Osteoblast (primary cell): ENCODE measurements around the gene MTTP. TPM values are rescaled to one million over a fixed set of nuclear protein-coding genes. Genes with fewer than 3 reads are reported as not detected.

Source experiments
- DNase-seq: peaks from one replicate; pipeline ENCODE4 v3.0.0; 2011; ENCODE audit warnings: low spot score, mixed read lengths; ENCODE audit not compliant: insufficient read length; ENCODE audit errors: missing footprints
- H2AFZ ChIP-seq: 2 replicates; pipeline ENCODE4 v1.6.0; 2011; ENCODE audit warnings: mild to moderate bottlenecking, low read length
- H3K27ac ChIP-seq: 2 replicates; pipeline ENCODE4 v1.5.1; 2011; ENCODE audit warnings: mild to moderate bottlenecking, low read depth, low read length, moderate library complexity
- H3K27me3 ChIP-seq: 2 replicates; pipeline ENCODE4 v1.6.0; 2012; ENCODE audit warnings: mild to moderate bottlenecking, control low read depth, inconsistent platforms, low read length, moderate library complexity; ENCODE audit not compliant: insufficient read depth
- H3K36me3 ChIP-seq: 2 replicates; pipeline ENCODE4 v1.5.1; 2011; ENCODE audit warnings: mild to moderate bottlenecking, low read length, control low read depth, moderate library complexity; ENCODE audit not compliant: insufficient read depth
- H3K4me1 ChIP-seq: 2 replicates; pipeline ENCODE4 v1.5.1; 2011; ENCODE audit warnings: mild to moderate bottlenecking, low read length, control low read depth, moderate library complexity; ENCODE audit not compliant: insufficient read depth
- H3K4me2 ChIP-seq: 2 replicates; pipeline ENCODE4 v1.6.0; 2011; ENCODE audit warnings: mild to moderate bottlenecking, low read length; ENCODE audit not compliant: insufficient read depth
- H3K4me3 ChIP-seq: fragments of 200-600 bp; sonication (generic); 3 replicates; pipeline ENCODE4 v1.5.1; 2012; ENCODE audit warnings: mild to moderate bottlenecking, low read length, inconsistent platforms; ENCODE audit not compliant: insufficient read depth
- H3K79me2 ChIP-seq: 2 replicates; pipeline ENCODE4 v1.6.0; 2012; ENCODE audit warnings: mild to moderate bottlenecking, low read length, control low read depth, inconsistent platforms; ENCODE audit not compliant: insufficient read depth
- H3K9me3 ChIP-seq: 2 replicates; pipeline ENCODE4 v1.5.1; 2011; ENCODE audit warnings: low read depth, low read length, control low read depth
- H4K20me1 ChIP-seq: 2 replicates; pipeline ENCODE4 v1.6.0; 2012; ENCODE audit warnings: mild to moderate bottlenecking, low read length, control low read depth; ENCODE audit not compliant: insufficient read depth
- total RNA-seq: library from RNA; depleted of rRNA; stranded (reverse); fragments of >200 nt; gene quantifications from 2 replicates; pipeline ENCODE4 v1.2.3, GENCODE V29; 2012
- TF ChIP-seq, protein P1 (sequence below): IDR thresholded peaks from 2 replicates; pipeline ENCODE4 v1.5.1; 2011; ENCODE audit warnings: mild to moderate bottlenecking, low read depth, low read length, moderate library complexity; ENCODE audit errors: extremely low read depth

Gene MTTP
- total RNA-seq, 1 donor: not detected

DNA sequence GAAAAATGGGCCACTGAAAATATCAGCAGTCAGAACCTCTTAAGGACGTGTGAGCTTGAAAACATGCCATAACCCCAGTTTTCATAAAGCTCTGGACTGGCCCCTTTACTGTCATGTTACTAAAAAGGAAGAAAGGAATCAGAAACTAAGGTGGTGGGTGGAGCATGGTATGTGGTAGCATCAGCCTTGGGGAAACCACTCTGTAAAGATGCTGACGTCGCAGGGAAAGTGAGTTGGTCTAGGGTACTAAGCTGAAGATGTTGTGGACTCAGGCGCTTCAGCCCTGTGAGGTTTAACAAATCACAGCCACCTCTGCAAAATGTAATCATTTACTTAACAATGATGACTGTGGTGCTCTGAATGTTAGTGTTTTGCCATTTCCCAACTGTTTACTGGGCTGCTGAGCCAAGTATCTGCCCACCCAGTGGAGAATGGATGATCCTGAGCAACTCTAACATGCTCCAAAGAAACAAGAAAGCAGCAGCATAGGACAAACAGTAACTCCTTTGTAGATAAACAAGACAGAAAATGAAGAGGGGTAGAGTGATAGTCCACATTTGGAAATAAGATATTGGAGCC lies 49.6 kb downstream of the MTTP start:
- Histone ChIP-seq H3K4me2 (no peak overlapping the region), H2AFZ (no peak overlapping the region)

DNA sequence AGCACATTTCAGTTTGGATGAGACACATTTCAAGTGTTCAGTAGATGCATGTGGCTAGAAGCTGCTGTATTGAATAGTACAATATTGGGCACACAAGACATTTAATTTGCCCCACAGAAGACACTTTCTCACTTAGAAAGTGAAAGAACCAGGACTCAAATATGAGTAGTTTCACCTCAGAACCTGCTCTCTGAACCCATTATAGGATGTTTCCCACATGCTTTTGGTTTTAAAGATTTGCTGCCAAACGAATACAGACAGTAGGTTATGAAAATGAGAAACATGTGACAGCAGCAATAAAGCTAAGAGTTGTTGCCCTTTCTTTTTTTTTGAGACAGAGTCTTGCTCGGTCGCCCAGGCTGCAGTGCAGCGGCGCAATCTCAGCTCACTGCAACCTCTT lies 50.7 kb downstream of the MTTP start:
- no peak overlapping the region for H3K4me3 ChIP-seq
- no peaks in the 10 kb centered on the region for H3K27me3 ChIP-seq
- no peak overlapping the region for H3K27ac ChIP-seq
- TF ChIP-seq, protein P1, sequence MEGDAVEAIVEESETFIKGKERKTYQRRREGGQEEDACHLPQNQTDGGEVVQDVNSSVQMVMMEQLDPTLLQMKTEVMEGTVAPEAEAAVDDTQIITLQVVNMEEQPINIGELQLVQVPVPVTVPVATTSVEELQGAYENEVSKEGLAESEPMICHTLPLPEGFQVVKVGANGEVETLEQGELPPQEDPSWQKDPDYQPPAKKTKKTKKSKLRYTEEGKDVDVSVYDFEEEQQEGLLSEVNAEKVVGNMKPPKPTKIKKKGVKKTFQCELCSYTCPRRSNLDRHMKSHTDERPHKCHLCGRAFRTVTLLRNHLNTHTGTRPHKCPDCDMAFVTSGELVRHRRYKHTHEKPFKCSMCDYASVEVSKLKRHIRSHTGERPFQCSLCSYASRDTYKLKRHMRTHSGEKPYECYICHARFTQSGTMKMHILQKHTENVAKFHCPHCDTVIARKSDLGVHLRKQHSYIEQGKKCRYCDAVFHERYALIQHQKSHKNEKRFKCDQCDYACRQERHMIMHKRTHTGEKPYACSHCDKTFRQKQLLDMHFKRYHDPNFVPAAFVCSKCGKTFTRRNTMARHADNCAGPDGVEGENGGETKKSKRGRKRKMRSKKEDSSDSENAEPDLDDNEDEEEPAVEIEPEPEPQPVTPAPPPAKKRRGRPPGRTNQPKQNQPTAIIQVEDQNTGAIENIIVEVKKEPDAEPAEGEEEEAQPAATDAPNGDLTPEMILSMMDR: no peak
- H3K9me3 ChIP-seq: no peaks in the 10 kb centered on the region
- H2AFZ ChIP-seq: no peak overlapping the region
- H4K20me1 ChIP-seq: no peaks in the 10 kb centered on the region
- H3K4me2 ChIP-seq: no peak overlapping the region
- no peak for DNase-seq
- no peaks in the 10 kb centered on the region for H3K79me2 ChIP-seq
- H3K4me1 ChIP-seq: no peaks in the 10 kb centered on the region
- no peaks in the 10 kb centered on the region for H3K36me3 ChIP-seq

More for the DNA sequence above, 49.6 kb downstream of the MTTP start:
- TF ChIP-seq, protein P1: no peak
- Histone ChIP-seq H3K27me3 (no peaks in the 10 kb centered on the region), H3K9me3 (no peaks in the 10 kb centered on the region), H3K4me3 (no peak overlapping the region), H3K36me3 (no peaks in the 10 kb centered on the region), H3K27ac (no peak overlapping the region), H3K4me1 (no peaks in the 10 kb centered on the region), H4K20me1 (no peaks in the 10 kb centered on the region), H3K79me2 (no peaks in the 10 kb centered on the region)
- no peak for DNase-seq

GRCh38 chr4:99628040-99628439 lies 53.4 kb downstream of the MTTP start:
- no peaks in the 10 kb centered on the region for H3K27me3 ChIP-seq
- H3K4me3 ChIP-seq: no peak overlapping the region
- TF ChIP-seq, protein P1: no peak
- no peak overlapping the region for H2AFZ ChIP-seq
- no peaks in the 10 kb centered on the region for H4K20me1 ChIP-seq
- no peaks in the 10 kb centered on the region for H3K4me1 ChIP-seq
- H3K27ac ChIP-seq: no peak overlapping the region
- DNase-seq: no peak
- no peaks in the 10 kb centered on the region for H3K79me2 ChIP-seq
- H3K9me3 ChIP-seq: no peaks in the 10 kb centered on the region
- no peak overlapping the region for H3K4me2 ChIP-seq
- H3K36me3 ChIP-seq: no peaks in the 10 kb centered on the region

GRCh38 chr4:99629962-99630554 lies 55.4 kb downstream of the MTTP start:
- no peaks in the 10 kb centered on the region for H3K4me1 ChIP-seq
- no peak overlapping the region for H3K4me3 ChIP-seq
- H3K36me3 ChIP-seq: no peaks in the 10 kb centered on the region
- H3K27ac ChIP-seq: no peak overlapping the region
- no peaks in the 10 kb centered on the region for H3K27me3 ChIP-seq
- no peak overlapping the region for H2AFZ ChIP-seq
- DNase-seq: no peak
- no peaks in the 10 kb centered on the region for H3K79me2 ChIP-seq
- no peaks in the 10 kb centered on the region for H4K20me1 ChIP-seq
- H3K4me2 ChIP-seq: no peak overlapping the region
- TF ChIP-seq, protein P1: no peak
- no peaks in the 10 kb centered on the region for H3K9me3 ChIP-seq
